Lung (tissue), 12 donors: ENCODE results near the gene PRKG1. TPM values are rescaled to one million over a fixed set of nuclear protein-coding genes. Genes with fewer than 3 reads are reported as not detected.

Source experiments
- ATAC-seq: fragments of 200-7000 bp; cut with Tn5 transposase; one replicate; pipeline ENCODE4 v1.9.1; 2020; ENCODE audit warnings: moderate number of reproducible peaks; ENCODE audit not compliant: insufficient read depth, low FRiP score
- DNase-seq, 3 donors: peaks; one replicate each; pipeline ENCODE4 v3.0.0-alpha.2; 2013 to 2017
- H3K27ac ChIP-seq, 2 donors: one replicate each; pipeline ENCODE4 v1.5.1; 2013; ENCODE audit warnings: mild to moderate bottlenecking in 2 of 2, moderate library complexity in 2 of 2, control low read depth in 1 of 2, inconsistent platforms in 1 of 2, low read depth in 1 of 2, low read length in 1 of 2
- H3K27me3 ChIP-seq, 3 donors: one replicate each; pipeline ENCODE4 v1.5.1; 2013; ENCODE audit warnings: low read length in 2 of 3; ENCODE audit not compliant: control insufficient read depth in 3 of 3, insufficient read depth in 3 of 3
- H3K36me3 ChIP-seq, 4 donors: one replicate each; pipeline ENCODE4 v1.5.1; 2013; ENCODE audit warnings: low read length in 4 of 4, mild to moderate bottlenecking in 1 of 4, moderate library complexity in 1 of 4; ENCODE audit not compliant: control insufficient read depth in 4 of 4, insufficient read depth in 4 of 4
- H3K4me1 ChIP-seq, 5 donors: one replicate each; pipeline ENCODE4 v1.5.1; 2013; ENCODE audit warnings: low read length in 5 of 5, mild to moderate bottlenecking in 2 of 5, moderate library complexity in 1 of 5; ENCODE audit not compliant: control insufficient read depth in 5 of 5, insufficient read depth in 5 of 5
- H3K4me3 ChIP-seq: one replicate; pipeline ENCODE4 v1.5.1; 2013; ENCODE audit warnings: mild to moderate bottlenecking, control low read depth, moderate library complexity
- H3K9ac ChIP-seq, 2 donors: one replicate each; pipeline ENCODE4 v1.5.1; 2013; ENCODE audit warnings: low read length in 2 of 2, control low read depth in 1 of 2; ENCODE audit not compliant: insufficient read depth in 1 of 2
- H3K9me3 ChIP-seq, 4 donors: one replicate each; pipeline ENCODE4 v1.5.1; 2013; ENCODE audit warnings: low read length in 3 of 4, mild to moderate bottlenecking in 1 of 4, moderate library complexity in 1 of 4; ENCODE audit not compliant: control insufficient read depth in 4 of 4, insufficient read depth in 3 of 4
- WGBS, 2 donors: extraction: QIAGEN DNeasy Blood & Tissue Kit; methylation state at CpG; one replicate each; pipeline ENCODE4 v1.1.7; 2013; 5-methylcytosine and 5-hydroxymethylcytosine counted together
- polyA plus RNA-seq, 2 donors: library from polyadenylated mRNA; stranded (reverse); fragments of 200-250 nt; gene quantifications; one replicate each; pipeline ENCODE4 v1.2.1, GENCODE V29; 2013
- total RNA-seq, 2 donors: library from RNA; depleted of rRNA in 1 of 2; stranded (reverse); fragments of >200 nt in 1 of 2; gene quantifications; one replicate each; pipeline ENCODE4 v1.2.1, GENCODE V29; 2014 to 2021
- TF ChIP-seq, protein P1 (sequence below): IDR thresholded peaks from 2 replicates; pipeline ENCODE4 v1.5.1; 2012; ENCODE audit warnings: mild to moderate bottlenecking; ENCODE audit errors: control extremely low read depth, extremely low read depth
- donor health status: control.
- donor health status: control.
- donor health status: Bipolar disorder and iron deficiency.
- donor health status: healthy.
- donor health status: DM: yes; HTN: yes; CAD: no.

PRKG1 gene
- total and polyA plus RNA-seq, 4 donors = 2.1 to 50.8 (median 15.1) TPM

DNA sequence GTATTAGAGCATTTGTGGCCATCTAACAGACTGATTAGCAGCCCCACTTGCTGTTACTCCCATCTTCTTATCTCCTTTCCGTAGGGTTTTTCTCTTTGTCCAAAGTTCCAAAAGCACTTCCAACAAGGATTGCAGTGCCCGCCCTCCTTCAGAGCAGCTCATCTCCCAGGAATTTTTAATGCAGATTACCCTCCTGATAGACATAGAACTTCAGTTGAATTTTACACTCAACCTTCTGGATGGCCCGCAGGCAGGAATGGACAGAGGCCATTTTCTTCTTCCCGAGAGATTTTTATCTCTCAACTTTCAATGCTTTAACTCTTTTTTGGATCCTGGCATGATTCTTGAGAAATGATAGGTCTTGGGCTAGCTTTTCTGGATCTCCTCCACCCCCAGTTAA is 23.3 kb downstream of the PRKG1 start:
- Histone ChIP-seq H3K27ac (no peak overlapping the region), H3K4me3 (no peak overlapping the region), H3K36me3 (no peaks in the 10 kb centered on the region), H3K27me3 (no peaks in the 10 kb centered on the region), H3K9ac (no peak overlapping the region), H3K9me3 (no peaks in the 10 kb centered on the region), H3K4me1 (peaks cover 0 to 18% (median 0%) of the 10 kb centered on the region in 5 donors)
- DNase-seq (no peak), ATAC-seq (no peak)
- TF ChIP-seq, protein P1, sequence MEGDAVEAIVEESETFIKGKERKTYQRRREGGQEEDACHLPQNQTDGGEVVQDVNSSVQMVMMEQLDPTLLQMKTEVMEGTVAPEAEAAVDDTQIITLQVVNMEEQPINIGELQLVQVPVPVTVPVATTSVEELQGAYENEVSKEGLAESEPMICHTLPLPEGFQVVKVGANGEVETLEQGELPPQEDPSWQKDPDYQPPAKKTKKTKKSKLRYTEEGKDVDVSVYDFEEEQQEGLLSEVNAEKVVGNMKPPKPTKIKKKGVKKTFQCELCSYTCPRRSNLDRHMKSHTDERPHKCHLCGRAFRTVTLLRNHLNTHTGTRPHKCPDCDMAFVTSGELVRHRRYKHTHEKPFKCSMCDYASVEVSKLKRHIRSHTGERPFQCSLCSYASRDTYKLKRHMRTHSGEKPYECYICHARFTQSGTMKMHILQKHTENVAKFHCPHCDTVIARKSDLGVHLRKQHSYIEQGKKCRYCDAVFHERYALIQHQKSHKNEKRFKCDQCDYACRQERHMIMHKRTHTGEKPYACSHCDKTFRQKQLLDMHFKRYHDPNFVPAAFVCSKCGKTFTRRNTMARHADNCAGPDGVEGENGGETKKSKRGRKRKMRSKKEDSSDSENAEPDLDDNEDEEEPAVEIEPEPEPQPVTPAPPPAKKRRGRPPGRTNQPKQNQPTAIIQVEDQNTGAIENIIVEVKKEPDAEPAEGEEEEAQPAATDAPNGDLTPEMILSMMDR = no peak
- WGBS, 2 donors = 93 to 94% methylated on average over 4 of the region's 4 CpGs

DNA sequence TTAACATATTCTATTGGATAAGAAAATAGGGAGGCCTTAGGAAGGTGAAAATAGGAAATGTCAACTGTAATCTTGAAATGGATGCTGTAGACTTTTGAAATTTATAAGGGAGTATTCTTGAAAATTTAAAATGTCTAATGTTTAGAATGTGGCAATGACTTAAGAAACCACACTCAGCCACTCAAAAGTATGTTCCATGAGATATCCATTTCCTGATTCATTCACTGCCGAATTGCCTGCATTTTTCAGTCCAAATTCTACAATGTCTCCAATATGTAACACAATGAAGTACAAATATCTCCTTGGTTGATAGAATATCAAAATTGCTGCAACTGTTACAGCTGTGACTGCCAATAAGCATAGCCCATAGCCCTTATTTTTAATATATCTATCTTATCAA is 25.9 kb downstream of the PRKG1 start:
- 76 to 89% methylated on average over 1 of the region's 1 CpG for WGBS, 2 donors
- H3K27ac ChIP-seq = no peak overlapping the region
- ATAC-seq (no peak), DNase-seq (no peak)
- H3K27me3 ChIP-seq = no peaks in the 10 kb centered on the region
- TF ChIP-seq, protein P1 = no peak
- no peaks in the 10 kb centered on the region for H3K9me3 ChIP-seq
- H3K9ac ChIP-seq = no peak overlapping the region
- H3K4me3 ChIP-seq = no peak overlapping the region
- H3K4me1 ChIP-seq = peaks cover 0 to 11% (median 0%) of the 10 kb centered on the region in 5 donors
- no peaks in the 10 kb centered on the region for H3K36me3 ChIP-seq

DNA sequence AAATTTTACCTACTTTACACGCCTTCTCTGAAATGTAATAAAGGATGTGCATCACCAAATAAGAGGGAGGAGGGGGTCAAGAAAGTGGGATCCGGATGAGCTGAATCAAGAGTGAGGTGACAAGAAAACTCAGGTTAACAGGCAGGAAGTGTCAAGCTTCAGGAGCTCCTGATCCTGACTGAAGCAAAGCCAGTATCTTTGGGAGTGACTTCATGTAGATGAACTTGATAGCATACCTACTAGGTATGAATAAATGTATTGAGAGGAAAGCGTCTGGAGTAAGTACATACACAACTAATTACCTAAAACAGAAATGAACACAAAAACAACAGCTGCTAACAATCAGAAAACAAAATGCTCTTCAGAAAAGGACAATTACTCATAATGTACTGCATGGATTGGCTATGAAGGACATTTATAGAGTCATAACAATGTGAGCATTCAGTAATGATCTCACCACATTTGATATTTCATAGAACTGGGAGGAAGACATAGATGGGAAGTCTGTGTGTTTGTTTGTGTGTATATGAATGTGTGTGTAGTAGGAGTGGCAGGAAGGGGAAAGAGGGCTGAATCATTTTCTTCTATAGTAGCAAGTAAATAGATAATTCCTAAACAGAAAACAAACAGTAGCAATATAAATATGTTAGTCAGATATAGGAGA is 29.4 kb downstream of the PRKG1 start:
- ATAC-seq (no peak), DNase-seq (no peak)
- Histone ChIP-seq H3K27ac (no peak overlapping the region), H3K27me3 (no peaks in the 10 kb centered on the region), H3K4me1 (peaks cover 0 to 13% (median 0%) of the 10 kb centered on the region in 5 donors), H3K9me3 (no peaks in the 10 kb centered on the region), H3K9ac (no peak overlapping the region), H3K4me3 (no peak overlapping the region), H3K36me3 (no peaks in the 10 kb centered on the region)
- TF ChIP-seq, protein P1 = no peak
- WGBS, 2 donors = 86 to 87% methylated on average over 3 of the region's 3 CpGs
